Activated CD4-positive, alpha-beta T cell treated with anti-CD3 and anti-CD28 coated beads for 1 hour (primary cell): ENCODE data around the gene IGDCC3.

ENCODE experiments used
- DNase-seq: peaks from one replicate; pipeline ENCODE4 v3.0.0-alpha.2; 2020

The IGDCC3 gene

GRCh38 chr15:65285291-65286068, 92.3 kb downstream of the IGDCC3 start:
- no peak for DNase-seq

GRCh38 chr15:65278480-65278879, 99.3 kb downstream of the IGDCC3 start:
- no peak for DNase-seq
